Hematopoietic multipotent progenitor cell treated with erythropoietin and hydrocortisone succinate and interleukin-3 and kit ligand, for 17 days (in vitro differentiated cells): ENCODE measurements around the gene VIL1.

ENCODE experiments used
- DNase-seq: peaks from one replicate; pipeline ENCODE4 v3.0.0-alpha.2; 2015; ENCODE audit warnings: low spot score

Gene VIL1

DNA sequence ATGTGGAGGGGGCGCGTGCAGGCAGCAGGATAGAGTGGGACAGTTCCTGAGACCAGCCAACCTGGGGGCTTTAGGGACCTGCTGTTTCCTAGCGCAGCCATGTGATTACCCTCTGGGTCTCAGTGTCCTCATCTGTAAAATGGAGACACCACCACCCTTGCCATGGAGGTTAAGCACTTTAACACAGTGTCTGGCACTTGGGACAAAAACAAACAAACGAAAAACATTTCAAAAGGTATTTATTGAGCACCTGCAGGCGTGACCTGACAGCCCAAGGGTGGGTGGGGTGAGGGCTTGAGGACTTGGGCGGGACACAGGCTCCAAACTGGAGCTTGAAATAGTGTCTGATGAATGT lies 23.9 kb upstream of the VIL1 start:
- no peak for DNase-seq

DNA sequence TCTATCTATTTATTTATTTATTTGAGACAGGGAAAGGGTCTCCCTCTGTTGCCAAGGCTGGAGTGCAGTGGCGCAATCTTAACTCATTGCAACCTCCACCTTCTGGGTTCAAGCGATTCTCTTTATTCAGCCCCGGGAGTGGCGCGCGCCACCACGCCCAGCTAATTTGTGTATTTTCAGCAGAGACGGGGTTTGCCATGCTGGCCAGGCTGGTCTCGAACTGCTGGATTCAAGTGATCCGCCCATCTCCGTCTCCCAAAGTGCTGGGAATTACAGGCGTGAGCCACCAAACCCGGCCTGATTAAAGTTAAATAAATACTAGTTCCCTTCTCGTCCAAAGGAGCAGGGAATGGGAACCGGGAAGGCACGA lies 23.5 kb upstream of the VIL1 start:
- DNase-seq: no peak

DNA sequence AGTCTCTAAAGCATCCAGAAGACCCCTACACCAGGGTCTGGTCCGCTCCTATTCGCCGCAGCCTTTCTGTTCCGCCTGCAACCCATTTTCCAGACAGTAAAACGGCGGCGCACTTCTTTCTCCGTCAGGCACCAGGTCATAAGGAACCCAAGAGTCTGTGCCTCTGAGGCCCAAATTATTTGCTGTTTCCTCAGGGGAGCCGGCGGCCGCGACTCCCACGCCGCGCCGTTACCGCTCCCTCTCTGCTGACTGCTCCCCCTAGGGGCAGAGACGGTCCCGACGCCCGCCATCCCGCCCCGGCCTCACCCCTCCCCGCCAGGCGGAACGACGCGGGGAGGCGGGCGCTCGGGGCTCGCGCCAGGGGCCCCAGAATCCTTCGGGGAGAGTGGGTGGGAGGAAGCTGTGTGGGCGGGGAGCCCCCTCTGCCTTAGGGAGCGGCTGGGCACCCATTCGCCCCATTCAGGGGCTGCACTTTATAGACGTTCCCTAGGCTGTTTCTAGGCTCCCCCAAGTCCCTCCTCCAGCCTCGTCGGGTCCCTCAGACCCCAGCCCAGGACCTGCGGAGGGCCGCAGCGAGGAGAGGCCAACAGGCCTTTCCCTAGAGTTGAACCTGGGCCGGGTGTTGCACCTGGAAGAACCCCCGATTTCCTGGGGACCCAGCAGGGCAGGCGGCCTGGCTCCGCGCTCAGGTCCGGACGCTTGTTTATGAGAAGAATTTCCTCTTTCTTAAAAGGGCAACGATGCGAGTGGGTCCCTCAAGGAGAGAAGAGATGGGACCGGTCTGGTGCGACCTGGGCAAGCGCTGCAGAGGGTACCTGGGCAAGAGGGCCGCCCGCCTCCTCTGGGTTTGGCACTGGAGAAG lies 22.9 kb upstream of the VIL1 start:
- peak; percentile 91 for DNase-seq

DNA sequence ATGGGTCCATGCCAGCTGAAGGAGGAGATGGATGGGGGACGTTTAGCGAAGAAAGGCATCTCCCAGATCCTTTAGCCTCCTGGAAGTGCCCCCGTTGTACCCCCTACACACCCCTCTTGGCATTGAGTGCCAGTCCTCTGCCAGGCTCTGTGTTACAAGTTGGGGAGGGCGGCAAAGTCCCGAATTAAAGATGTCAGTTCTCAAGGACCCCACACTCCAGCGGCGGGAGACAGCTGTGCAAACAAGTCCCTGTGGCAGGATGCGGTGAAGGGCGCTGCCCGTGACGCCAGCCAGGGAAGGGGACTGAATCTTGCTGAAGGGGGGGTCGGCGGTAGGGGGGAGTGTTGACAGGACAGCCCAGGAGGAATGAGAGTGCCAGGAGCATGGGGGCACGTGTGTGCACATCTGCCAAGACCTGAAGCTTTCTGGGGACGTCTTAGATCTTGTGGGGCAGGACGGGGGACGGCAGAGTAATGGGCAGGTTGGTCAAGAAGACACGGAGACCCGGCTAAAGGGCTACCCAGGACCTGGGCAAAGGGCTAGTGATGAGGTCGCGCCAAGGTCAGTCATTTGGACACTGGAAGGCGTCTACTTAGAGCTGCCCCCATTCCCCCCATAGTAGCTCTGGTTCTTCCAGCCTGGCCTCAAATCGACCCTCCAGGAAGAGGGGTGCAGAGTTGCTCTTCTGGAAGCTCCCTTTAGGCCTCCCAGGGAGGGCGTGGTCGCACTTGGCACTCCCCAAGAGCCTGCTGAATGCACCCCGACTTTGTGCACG lies 22.0 kb upstream of the VIL1 start:
- DNase-seq: peak; percentile 68

DNA sequence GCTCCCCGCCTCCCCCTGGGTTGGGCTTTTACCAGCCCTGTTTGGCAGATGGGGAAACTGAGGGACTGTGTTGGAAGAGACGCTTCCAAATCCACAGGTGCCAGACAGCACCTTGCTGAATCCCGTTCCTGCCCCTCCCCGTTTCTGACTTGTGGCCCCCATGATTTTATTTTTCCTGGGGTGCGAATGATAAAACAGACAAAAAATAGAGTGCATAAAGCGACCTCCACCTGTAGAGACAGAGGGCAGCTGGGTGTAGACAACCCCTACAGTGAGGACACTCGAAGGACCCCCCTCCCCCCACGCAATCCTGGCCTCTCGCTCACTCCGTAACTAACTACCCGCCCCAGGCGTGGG lies 21.5 kb upstream of the VIL1 start:
- DNase-seq: no peak

DNA sequence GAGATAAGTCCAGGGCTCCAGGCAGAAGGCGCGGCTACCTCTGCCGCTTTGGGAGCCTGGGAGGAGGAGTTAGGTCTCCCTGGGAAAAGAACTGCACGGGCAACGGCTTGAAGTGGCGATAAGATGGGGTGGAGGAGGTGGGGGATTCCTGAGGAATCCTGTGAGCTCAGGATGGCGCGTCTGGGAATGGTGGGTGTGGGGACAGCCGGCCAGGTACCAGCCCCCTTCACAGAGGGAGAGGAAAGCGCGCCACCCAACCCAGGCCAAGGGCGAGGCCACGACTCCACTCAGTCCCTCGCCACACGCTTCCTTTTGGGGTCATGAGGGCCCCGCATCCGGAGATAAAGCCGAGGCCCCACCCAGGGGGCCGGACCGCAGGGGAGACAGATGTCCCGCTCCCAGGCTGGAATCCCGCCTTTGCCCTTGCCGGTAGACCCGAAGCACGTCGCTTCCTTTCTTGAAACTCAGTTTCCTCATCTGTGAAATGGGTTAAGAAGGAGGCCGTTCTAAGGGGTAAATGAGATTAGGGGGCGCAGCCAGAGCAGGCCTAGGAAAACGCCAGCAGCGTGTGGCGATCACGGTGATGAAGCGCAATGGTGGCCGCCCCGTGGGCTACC lies 21.0 kb upstream of the VIL1 start:
- DNase-seq: peak; percentile 79

DNA sequence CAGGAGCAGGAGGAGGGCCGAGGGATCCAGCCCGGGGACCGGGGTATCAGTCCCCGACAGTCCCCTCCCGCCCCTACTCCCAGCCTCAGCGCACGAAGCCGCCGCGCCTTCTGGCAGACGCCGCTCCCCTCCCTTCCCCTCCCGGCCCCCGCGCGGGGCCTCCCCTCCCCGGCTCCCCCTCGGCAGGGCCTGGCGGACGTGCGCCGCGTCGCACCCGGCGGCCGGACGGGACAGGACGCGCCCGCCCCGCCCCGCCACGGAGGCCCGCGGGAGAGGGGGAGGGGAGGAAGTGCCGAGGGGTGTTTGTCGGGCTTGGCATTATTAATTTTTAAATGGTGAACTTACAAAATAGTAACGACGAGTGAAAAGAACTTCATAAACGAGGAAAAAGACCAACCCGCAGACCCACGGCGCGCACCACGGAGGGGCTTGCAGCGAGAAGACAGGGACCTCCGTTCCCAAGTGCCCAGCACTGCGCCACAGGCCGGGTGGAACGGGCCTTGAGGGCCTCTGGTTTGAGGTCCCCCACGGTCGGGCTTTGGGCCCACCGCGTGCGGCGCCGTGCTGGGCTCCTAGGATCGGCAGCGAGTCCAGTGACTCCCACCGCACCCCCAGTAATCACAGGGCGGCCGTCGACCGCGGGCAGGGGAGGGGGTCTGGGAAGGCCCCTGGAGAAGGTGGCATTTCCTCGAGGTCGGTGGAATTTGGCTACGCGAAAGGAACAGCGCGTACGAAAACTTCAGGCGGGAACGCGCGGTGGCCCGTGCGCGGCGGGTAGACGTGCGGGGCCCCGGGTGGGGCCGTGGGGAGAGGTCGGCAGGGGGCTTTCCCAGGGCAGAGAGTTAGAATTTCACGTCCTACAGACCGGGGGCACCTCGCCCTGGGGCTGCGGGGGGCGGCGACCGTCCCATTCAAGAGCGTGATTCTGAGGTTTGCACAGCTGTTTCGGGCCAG lies 20.2 kb upstream of the VIL1 start:
- DNase-seq: peak; percentile 67

DNA sequence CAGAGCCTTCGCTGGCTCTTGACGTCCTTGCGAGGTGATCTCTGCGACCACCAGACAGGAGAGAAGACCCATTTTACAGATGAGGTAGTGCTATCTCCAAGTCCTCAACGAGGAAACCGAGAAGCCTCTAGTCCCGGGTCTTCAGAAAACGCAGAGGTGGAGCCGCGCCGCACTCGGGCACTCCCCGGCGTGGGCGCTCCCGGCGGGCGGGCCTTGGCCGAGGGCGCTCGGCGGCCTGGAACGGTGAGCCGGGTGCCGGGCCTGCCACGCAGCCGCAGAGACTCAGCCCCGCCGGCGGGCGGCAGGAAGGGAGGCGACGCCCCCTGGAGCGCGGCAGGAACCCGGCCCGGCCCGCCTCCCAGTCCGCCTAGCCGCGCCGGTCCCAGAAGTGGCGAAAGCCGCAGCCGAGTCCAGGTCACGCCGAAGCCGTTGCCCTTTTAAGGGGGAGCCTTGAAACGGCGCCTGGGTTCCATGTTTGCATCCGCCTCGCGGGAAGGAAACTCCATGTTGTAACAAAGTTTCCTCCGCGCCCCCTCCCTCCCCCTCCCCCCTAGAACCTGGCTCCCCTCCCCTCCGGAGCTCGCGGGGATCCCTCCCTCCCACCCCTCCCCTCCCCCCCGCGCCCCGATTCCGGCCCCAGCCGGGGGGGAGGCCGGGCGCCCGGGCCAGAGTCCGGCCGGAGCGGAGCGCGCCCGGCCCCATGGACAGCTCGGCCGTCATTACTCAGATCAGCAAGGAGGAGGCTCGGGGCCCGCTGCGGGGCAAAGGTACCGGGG lies 19.3 kb upstream of the VIL1 start, which contains the start of gene CTDSP1:
Gene CTDSP1 (plus strand): TSS at position 478 of the 776 bp plus-strand sequence. CDS start 223 bp downstream, at position 701.
- DNase-seq: peak; percentile 82

DNA sequence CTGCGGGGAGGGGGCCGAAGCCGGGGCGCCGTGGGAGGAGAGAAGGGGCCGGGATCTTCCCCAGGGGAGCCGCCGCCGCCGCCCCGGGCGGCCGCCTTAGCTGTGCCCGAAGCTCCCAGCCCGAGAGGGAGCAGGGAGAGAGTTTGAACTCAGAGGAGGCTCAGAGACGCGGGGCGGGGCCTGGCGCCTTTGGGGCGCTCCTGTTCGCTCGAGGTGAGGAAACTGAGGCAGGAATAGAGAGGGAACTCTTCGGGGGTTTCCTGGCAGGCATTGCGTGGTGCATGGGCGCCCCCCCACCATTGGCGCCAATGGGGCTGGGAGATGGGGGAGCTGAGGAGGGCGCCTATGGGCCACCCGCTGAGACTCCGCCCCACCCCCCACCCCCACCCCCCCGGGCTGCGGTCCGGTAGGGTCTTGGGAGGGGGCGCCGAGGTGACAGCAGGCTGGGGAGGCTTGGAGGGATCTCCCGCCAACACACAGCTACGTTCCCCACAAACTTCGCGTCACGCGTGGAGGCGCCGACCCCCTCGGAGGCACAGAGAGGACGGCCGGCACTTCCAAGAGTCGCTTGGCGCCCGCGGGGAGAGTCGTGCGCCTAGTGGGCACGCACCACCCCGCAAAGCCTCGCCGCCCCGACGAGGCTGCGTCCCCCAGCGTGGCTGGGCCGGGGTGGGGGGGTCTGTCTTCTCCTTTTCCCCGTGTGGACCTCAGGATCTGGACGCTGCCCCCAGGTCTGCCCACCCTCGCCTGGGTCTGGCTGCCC lies 18.6 kb upstream of the VIL1 start:
- DNase-seq: peak; percentile 58

DNA sequence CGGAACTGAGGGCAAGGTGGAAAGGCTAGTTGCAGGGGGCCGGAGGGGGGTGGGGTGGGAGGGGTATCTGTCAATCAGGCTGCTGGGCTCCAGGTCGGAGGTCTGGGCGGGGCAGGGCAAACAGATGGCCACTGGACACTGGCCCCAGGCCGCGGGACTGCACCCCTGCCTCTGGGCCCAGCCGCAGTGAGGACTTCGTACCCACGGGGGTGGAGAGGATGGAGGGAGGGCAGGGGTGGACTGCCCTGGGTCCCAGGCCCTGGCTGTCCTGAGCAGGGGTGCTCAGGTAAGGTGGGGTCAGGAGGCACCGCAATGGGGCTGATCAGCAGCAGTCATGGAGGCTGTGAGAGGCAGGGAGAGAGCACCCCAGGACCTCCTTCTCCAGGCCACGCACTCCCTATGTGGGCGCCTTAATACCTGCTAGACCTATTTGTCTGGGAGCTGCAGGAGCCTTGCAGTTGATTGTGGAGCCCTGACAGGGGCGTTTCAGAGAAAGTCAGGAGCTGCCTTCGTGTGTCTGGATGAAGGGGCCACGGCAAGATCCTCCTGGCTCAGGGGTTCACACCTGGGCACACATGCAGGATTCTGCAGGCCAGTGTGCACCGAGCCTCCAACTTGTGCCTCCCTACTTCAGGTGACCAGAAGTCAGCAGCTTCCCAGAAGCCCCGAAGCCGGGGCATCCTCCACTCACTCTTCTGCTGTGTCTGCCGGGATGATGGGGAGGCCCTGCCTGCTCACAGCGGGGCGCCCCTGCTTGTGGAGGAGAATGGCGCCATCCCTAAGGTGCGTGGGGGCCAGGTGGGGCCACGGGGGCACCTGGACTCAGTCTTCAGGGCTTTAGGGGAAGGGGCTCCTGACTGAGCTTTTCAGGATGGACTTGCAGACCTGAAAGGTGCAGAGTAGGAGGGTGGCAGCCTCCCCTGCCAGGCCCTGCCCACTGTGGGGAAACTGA lies 17.7 kb upstream of the VIL1 start:
- peak; percentile 21 for DNase-seq

DNA sequence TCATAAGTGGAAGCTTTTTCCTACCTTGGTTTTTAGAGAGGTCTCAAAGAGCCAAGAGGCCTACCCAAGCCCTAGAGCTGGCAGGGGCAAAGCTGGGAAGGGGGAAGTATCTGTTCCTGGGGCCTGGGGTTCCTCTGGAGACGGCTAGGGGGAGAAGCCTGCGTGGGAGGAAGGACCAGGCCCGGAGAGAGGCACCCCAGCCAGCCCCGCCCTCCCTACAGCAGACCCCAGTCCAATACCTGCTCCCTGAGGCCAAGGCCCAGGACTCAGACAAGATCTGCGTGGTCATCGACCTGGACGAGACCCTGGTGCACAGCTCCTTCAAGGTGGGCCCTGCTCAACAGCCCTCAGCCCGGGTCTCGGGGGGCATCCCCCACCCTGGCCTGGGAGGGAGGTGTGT lies 17.0 kb upstream of the VIL1 start:
- no peak for DNase-seq

DNA sequence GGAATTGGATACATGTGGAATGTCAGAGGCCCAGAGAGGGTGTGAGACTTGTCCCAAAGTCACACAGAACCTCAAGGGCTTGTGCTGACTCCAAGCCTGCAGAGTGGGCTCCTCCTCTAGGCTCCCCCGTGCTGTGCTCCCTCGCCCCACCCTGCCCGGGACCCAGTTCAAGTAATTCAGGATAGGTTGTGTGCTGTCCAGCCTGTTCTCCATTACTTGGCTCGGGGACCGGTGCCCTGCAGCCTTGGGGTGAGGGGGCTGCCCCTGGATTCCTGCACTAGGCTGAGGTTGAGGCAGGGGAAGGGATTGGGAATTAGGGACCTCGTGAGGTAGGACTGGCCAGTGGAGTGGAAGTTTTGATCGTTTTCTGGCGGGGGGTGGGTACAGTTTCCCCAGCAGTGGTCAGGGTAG lies 16.4 kb upstream of the VIL1 start:
- no peak for DNase-seq

DNA sequence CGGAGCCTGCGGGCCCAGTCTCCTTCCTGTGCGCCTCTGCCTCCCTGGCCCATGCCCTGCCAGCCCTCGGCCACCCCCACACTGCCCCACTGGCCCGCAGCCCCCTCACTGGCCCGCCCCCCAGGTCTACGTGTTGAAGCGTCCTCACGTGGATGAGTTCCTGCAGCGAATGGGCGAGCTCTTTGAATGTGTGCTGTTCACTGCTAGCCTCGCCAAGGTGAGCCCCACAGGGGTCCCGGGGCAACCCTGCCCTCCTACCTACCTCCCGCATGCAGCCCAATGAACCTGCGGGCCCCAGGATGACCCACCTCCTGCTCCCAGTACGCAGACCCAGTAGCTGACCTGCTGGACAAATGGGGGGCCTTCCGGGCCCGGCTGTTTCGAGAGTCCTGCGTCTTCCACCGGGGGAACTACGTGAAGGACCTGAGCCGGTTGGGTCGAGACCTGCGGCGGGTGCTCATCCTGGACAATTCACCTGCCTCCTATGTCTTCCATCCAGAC lies 16.0 kb upstream of the VIL1 start:
- no peak for DNase-seq

DNA sequence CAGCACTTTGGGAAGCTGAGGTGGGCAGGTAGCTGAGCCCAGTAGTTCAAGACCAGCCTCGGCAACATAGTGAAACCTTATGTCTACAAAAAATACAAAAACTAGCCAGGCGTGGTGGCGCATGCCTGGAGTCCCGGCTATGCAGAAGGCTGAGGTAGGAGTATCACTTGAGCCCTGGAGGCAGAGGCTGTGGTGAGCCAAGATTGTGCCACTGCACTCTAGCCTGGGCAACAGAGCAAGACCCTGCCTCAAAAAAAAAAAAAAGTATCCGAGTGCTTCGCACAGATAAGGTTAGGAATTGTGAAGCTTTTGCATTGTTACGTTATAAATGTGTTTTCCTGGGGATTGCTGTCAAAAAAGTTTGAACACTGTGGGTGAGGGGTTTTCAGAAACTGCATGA lies 15.1 kb upstream of the VIL1 start:
- no peak for DNase-seq

DNA sequence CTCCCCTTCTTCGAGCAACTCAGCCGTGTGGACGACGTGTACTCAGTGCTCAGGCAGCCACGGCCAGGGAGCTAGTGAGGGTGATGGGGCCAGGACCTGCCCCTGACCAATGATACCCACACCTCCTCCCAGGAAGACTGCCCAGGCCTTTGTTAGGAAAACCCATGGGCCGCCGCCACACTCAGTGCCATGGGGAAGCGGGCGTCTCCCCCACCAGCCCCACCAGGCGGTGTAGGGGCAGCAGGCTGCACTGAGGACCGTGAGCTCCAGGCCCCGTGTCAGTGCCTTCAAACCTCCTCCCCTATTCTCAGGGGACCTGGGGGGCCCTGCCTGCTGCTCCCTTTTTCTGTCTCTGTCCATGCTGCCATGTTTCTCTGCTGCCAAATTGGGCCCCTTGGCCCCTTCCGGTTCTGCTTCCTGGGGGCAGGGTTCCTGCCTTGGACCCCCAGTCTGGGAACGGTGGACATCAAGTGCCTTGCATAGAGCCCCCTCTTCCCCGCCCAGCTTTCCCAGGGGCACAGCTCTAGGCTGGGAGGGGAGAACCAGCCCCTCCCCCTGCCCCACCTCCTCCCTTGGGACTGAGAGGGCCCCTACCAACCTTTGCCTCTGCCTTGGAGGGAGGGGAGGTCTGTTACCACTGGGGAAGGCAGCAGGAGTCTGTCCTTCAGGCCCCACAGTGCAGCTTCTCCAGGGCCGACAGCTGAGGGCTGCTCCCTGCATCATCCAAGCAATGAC lies 14.4 kb upstream of the VIL1 start:
- no peak for DNase-seq

DNA sequence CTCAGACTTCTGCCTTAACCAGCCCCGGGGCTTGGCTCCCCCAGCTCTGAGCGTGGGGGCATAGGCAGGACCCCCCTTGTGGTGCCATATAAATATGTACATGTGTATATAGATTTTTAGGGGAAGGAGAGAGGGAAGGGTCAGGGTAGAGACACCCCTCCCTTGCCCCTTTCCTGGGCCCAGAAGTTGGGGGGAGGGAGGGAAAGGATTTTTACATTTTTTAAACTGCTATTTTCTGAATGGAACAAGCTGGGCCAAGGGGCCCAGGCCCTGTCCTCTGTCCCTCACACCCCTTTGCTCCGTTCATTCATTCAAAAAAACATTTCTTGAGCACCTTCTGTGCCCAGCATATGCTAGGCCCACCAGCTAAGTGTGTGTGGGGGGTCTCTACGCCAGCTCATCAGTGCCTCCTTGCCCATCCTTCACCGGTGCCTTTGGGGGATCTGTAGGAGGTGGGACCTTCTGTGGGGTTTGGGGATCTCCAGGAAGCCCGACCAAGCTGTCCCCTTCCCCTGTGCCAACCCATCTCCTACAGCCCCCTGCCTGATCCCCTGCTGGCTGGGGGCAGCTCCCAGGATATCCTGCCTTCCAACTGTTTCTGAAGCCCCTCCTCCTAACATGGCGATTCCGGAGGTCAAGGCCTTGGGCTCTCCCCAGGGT lies 13.7 kb upstream of the VIL1 start:
- no peak for DNase-seq

DNA sequence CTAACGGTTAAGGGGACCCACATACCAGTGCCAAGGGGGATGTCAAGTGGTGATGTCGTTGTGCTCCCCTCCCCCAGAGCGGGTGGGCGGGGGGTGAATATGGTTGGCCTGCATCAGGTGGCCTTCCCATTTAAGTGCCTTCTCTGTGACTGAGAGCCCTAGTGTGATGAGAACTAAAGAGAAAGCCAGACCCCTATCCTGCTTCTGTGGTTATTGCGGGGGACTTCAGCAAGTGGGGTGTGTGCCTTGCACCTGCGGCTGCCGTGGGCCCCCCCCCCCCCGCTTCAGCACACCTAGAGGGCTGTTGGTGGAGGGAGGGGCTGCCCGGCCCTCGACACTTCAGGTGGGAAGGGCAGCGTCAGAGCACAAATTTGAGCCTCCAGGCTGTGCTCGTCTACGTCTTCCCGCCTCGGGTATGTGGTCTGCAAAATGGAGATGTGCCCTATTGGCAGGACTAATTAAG lies 13.1 kb upstream of the VIL1 start:
- DNase-seq: no peak
